DMS 273 (cell line): Measurements from ENCODE around the gene C5.

Experiments
- DNase-seq: peaks from one replicate; lab custom pipeline; 2025; ENCODE audit not compliant: unreplicated experiment; lab: John Stamatoyannopoulos, UW

C5 gene

DNA sequence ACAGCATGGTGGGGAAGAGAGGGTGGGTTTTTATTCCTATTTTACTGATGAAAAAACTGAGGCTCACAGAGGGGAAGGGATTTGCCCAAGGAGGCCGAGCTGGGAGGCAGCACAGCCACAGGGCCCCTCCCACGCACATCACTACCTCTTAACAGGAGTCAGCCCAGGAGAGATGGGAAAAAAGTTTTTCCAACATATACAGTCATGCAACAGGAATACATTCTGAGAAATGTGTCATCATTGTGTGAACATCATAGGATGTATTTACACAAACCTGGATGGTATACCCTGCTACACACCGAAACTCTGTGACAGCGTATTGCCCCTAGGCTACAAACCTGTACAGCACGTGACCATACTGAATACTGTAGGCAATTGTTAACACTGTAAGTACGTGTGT is 135.1 kb downstream of the C5 start:
- no peak for DNase-seq

DNA sequence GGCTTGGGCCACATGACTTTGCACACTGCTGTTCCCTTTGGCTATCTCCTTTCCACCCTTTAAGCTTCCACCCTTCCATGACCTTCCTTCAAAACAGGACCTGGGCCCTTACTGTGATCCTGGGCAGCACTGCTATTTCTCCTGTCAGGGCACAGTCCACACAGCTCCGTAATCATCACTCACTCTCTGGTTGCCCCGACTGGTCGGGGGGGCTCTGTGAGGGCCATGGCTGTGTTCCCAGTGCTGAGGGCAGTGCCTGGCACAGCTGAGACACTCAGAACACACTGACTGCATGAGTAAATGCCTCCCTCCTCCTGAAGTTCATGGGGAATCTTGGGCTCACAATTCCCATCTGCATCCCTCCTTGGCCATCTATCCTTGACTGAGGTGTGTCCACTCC is 135.7 kb downstream of the C5 start:
- DNase-seq: no peak

DNA sequence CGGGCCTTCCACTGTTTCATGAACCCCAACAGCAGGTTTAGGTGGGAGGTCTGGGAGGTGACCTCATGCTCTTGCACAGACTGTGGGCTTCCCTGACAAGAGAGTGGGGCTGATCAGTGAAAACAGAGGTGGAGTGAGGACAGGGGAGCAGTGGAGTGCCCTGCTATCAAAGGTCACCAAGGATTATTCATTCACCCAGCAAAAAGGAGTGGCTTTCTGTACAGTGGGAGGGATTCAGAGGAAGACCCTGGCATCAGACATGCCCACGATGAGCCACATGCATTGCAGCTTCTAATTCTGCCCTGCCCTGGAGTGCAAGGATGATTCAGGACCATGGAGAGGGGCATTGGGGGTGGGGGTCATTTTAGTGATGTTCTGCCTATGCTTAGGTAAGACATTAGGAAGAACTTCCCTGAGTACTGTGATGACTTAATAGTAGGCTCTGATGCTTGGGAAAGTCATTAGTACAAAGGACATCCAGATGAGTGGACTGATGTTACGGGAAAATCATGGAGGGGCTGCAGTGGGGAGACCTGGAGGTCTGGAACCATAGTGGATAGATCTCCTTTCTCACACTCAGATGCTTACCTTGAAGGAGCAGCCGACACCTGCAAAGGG is 136.3 kb downstream of the C5 start:
- no peak for DNase-seq

DNA sequence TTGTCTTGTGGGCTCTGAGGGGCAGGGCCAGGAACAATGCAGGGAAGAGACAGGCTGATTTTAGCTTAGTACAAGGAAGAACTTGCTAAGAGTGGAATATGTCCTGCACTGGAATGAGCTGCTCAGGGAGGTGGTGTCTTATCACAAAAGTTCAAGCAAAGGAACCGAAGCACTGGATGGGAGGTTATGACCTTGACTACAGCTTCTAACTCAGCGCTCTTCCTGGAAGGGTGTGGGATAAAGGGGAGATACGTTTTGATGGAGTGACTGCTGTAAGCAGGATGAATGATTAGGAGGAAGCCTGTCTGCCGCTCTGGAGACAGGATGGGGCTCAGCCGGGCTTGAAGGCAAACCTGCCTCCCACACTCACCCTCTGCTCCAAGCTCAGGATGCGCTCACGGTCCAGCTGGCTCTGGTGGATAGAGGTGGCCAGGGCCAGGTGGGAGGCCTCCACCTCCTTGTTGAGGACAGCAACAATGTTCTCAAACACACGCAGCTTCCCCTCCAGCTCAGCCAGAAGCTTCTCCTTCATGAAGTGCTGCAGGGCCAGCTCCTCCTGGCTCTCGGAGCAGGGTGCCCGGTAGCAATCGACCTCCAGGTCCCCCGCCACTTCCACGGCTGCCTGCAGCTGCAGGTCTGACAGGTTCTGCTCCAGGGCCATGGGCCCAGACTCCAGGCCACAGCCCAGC is 137.0 kb downstream of the C5 start:
- DNase-seq: no peak

DNA sequence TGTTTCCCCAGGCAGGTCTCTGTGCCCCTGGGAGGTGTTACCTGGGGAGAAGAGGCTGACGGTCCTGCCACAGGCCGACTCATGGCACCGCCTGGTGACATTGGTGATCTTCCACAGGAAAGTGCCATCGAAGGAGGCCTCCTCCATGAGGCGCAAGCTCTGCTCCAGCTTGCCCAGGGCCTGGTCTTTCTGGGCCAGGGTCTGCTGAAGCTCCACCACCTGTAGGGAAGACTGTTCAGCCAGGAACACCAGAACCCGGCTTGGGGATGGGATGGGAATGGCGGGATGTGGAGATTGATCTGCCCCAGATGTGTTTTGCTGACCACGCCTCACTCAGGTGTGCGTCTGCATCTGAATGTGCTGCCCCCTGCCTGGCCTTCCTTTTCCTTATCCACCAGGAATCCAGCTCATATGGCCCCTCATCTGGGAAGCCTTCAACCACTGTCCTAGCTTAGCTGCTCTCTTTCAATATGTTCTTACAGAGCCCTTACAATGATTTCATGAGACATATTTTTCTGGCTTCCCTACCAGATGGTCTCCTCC is 138.7 kb downstream of the C5 start:
- no peak for DNase-seq

DNA sequence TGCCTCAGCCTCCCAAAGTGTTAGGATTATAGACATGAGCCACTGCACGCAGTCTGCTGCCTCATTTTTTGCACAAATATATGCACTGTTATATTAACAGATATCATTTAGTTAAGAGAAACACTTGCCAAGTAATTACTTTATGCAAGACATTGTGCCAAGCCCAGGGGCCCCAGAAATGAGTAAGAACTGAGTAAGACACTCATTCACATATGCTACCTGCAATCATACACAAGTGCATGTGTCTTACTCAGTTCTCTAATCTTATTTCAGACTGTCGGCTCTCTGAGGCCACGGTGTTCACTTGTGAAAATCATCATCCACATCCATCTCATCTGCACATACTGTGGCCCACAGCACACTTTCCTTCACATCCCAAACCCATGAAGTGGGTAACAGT is 139.4 kb downstream of the C5 start:
- DNase-seq: no peak

DNA sequence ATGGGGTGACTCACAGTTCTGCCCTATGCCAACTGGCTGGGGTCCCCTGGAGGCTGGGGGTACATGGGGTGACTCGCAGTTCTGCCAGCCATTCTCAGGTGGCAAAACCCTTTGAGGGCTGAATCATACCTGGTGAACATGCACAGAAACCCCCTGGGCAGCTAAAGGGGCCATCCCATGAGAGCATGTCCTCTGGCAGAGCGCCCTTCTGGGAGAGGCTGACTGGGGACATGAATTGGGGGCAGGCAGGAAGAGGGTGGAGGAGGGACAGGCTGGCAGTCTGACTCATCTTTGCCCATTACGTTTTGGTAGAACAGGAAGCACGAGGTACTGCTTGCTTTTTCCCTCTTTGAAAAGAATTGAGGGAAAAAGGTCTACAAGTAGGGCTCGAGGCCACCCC is 140.2 kb downstream of the C5 start:
- DNase-seq: no peak

DNA sequence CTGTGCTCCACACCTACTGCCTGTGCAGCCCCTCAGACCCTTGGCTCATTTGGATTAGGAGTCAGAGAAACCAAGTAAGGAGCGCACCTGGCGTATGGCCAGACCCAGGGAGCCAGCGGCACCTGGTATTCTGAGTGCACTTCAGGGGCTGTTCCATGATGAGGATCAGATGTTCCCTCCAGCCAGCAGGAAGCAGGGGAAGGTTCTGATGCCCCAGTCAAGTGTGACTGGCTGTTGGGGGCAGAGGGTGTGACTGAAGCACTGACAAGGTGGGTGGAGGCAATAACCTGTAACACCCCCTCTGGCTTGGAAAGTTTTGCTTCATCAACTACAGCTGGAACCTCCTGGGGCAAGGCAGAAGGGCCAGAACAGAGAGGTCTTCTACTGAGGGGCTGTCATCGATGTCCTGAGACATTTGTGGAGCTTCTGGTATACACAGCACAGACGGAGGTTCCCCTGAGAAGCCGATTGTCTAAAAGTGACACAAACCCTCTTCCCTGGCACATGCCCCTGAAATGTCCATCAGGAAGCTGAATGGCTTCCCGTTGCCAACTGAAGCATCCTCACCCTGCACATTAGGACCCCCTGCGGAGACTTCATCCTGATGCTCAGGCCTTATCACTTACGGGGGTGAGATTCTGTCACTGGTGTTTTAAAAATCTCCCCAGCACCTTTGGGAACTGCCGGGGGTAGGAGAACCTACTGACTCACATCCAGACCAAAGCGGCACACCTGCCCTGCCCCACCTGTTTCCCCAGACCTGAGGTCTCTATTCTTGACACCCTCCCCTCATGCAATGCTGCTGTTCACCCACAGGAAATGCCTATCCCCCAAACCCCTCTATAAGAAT is 144.5 kb downstream of the C5 start:
- no peak for DNase-seq

DNA sequence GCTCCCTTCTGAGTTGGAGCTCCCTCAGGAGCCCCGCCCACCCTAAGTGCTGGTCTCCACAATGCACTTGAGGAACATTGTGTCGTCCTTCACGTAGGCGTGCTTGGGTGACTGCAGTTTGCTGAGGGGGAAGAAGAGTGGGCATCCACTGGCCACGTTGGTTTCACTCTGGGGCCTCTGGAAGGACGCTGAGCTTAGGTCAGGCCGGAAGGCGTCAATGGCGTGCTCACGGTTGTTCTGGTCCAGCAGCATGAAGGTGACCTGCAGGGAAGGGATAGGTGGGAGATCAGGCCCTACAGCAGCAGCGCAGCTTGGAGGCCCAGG is 145.1 kb downstream of the C5 start:
- DNase-seq: no peak

DNA sequence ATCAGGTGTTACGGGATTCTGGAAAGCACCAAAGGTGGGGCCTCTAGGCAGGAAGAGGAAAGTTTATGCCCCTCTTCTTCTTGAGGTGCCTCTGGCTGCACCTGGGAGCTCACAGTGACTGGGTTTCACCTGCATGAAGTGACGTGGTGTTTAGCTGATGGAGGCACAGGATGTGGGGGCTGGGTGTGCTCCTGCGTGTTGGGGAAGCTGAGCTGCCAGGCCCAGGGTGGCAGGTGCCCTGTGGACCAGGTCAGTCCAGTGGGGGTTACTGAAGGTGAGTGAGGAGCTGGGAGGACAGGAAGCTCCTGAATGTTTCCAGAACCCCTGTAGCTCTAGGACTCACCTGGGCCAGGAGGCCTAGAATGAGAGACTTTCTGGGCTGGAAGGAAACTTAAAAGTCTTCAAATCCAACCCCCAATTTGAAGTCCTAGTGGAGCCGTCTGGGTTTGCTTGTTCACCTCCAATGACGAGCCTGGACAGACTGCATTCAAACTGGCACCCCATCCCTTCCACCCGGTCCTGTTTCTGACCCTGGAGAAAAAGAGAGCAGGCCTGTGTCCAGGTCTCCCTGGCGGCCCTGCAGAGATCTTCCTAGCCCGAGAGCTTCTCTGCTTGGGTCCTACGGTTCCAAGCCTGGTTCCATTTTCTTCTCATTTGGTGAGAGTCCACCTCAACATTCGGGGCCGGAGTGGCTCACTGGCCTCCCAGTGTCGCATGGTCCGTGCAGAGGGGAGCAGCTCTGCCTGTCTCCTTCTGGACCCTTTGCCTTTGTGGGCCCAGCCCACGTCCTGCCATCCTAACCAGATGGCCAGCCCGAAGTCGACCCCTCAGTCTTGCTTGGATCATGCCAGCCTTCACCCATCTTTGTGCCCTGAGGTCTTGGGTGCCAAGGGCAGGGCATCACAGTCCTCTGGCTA is 145.8 kb downstream of the C5 start:
- no peak for DNase-seq

DNA sequence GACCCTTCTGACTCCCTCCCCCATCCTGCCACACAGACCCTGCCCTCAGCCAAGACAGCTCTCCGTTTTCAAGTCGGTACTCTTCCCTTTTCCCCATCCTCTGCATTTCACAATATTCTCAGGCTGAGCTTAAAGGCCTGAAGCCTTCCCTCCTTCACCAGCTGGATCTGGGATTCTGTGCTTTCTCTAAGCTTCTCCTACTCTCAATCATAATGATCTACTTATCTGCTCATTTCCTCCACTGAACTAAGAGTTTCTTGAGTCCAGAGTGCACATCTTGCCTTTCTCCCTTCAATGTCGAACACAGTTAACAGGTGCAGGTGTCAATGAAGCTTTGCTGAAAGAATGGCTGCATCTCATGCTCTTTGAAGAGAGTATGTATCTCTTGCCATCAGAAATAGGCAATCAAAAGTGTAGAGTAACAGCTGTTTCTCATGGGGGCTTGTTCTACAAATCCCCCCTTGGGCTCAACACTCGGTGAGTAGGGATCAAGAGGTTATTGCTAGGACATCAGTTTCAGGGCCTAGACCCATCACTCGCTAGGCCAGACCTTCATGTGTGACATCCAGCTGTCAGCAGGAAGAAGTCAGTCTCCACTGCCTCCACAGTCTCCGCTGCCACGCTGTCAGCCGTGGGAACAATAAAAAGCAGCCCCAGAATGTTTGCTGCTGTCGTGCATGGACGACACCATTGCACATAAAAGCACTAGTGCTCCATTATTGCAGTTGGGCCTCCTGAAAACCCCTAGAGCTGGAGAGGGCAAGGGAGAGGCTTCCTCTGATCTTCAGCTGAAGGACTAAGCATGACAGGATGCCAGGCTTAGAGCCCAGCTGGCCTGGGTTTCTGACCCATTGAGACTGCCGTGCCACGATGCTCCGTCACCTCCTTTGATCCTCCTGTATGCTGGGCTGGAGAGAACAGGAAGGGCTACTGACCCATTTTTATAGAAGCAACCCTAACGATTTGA is 147.2 kb downstream of the C5 start:
- DNase-seq: no peak
